Upper lobe of right lung (tissue), 1 donor: Measurements from ENCODE around the gene TFF1. TPM values are rescaled to one million over a fixed set of nuclear protein-coding genes. Genes with fewer than 3 reads are reported as not detected.

ENCODE experiments used
- ATAC-seq: fragments of 200-7000 bp; cut with Tn5 transposase; one replicate; pipeline ENCODE4 v1.9.1; 2020; ENCODE audit warnings: mild to moderate bottlenecking, moderate library complexity
- DNase-seq: peaks from one replicate; pipeline ENCODE4 v3.0.0-alpha.2; 2020
- H3K27ac ChIP-seq: fragments of 200-600 bp; one replicate; pipeline ENCODE4 v1.8.0; 2022
- H3K27me3 ChIP-seq: fragments of 200-600 bp; one replicate; pipeline ENCODE4 v1.8.0; 2022; ENCODE audit warnings: mild to moderate bottlenecking
- H3K36me3 ChIP-seq: fragments of 200-600 bp; one replicate; pipeline ENCODE4 v1.8.0; 2022
- H3K4me1 ChIP-seq: fragments of 200-600 bp; one replicate; pipeline ENCODE4 v1.8.0; 2022
- H3K4me3 ChIP-seq: fragments of 200-600 bp; one replicate; pipeline ENCODE4 v1.8.0; 2022; ENCODE audit warnings: mild to moderate bottlenecking
- H3K9me3 ChIP-seq: fragments of 200-600 bp; one replicate; pipeline ENCODE4 v1.8.0; 2022
- intact Hi-C: fragments of 100-400 bp; cut with DNase I; formaldehyde crosslinking; loops from one replicate; pipeline ENCODE4 v1.11.0; 2022
- total RNA-seq: library from RNA; stranded (reverse); fragmentation: NEBNext Ultra II Directional; extraction: Animal tissue kit (Norgen Biotek cat#: 25700); gene quantifications from one replicate; pipeline ENCODE4 v1.2.1, GENCODE V29; 2021
- TF ChIP-seq, protein P1 (sequence below): fragments of 200-600 bp; IDR thresholded peaks from one replicate; pipeline ENCODE4 v1.8.0; 2022; ENCODE audit warnings: antibody characterized with exemption
- donor health status: DM: no; HTN: yes; CAD: no; lungs with severe emphysema.

TFF1 gene
- total RNA-seq, 1 donor from 2014 or later, result not detected

DNA sequence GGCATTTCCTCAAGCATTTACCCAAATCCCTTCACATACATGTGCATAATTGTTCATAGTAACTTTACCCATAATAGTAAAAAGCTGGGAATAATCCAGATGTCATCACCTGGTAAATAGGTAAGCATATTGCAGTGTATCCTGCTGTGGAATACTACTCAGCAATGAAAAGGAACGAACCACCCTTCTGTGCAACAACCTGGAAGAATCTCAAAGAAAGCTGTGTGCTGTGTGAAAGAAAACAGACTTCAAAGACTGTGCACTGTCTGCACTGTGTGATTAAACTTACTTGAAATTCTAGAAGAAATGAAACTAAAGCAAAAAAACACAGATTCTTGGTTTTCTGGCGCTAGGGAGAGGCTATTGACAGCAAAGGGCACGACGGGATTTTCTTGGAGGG, 29.1 kb downstream of the TFF1 start:
- no peaks in the 10 kb centered on the region for H3K9me3 ChIP-seq
- H3K36me3 ChIP-seq, result no peaks in the 10 kb centered on the region
- H3K27ac ChIP-seq, result no peak overlapping the region
- no peak overlapping the region for H3K4me3 ChIP-seq
- ATAC-seq (no peak), DNase-seq (no peak)
- H3K4me1 ChIP-seq, result peaks cover 11% of the 10 kb centered on the region
- TF ChIP-seq, protein P1, sequence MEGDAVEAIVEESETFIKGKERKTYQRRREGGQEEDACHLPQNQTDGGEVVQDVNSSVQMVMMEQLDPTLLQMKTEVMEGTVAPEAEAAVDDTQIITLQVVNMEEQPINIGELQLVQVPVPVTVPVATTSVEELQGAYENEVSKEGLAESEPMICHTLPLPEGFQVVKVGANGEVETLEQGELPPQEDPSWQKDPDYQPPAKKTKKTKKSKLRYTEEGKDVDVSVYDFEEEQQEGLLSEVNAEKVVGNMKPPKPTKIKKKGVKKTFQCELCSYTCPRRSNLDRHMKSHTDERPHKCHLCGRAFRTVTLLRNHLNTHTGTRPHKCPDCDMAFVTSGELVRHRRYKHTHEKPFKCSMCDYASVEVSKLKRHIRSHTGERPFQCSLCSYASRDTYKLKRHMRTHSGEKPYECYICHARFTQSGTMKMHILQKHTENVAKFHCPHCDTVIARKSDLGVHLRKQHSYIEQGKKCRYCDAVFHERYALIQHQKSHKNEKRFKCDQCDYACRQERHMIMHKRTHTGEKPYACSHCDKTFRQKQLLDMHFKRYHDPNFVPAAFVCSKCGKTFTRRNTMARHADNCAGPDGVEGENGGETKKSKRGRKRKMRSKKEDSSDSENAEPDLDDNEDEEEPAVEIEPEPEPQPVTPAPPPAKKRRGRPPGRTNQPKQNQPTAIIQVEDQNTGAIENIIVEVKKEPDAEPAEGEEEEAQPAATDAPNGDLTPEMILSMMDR, result no peak
- intact Hi-C loops, result no loop called here
- H3K27me3 ChIP-seq, result no peaks in the 10 kb centered on the region

DNA sequence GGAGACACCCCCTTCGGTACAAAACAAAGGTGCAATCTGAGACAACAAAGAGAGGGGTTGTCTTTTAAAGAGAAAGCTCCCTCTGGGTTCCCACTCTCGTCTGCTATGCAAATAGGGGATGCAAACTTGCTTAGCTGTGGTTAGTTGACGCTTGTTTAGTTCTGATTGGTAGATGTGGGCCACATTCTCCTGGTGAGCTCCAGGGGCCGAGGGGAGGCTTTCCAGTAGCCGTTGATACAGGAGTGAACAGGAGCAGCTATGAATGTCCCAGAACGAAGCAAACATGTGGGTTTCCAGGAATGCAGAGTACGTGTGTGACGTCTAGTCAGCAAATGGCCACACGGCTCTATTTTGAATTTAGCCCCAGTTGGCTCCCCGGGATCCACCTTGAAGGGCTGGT, 30.3 kb downstream of the TFF1 start:
- ATAC-seq, result no peak
- no peak overlapping the region for H3K4me3 ChIP-seq

DNA sequence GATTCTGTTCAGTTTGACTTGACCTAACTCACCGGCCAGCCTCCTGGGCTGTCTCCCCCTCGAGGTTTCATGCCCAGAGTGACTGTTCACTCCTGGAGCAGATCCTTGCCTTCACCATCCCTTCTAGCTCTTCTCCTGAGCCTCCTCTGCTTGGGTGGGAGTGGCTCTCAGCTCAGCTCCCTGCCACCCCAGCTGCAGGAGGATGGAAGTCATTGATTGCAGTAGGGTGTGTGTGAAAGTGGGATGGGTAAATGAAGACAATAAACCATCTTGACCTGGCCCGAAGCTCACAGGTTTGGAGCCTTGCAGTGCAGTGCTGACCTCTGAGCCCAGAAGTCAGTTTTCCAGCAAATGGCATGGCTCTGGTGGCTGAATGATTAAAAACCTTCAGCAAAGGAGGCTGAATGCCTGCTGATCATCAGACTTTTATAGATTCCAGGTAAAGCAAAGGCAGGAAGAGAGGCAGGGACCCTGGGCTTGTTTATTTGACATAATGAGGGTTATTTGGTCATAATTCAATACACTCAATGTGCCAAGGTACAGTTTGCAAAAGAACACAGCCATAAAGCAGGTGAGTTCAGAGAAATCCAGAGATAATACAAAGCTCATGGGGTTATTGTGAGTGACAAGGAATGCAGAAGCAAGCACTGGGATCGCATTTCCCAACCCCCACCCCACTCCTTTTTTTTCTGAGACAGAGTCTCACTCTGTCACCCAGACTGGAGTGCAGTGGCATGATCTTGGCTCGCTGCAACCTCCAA, 33.6 kb downstream of the TFF1 start:
- H3K9me3 ChIP-seq, result no peaks in the 10 kb centered on the region
- no peak for ATAC-seq
- TF ChIP-seq, protein P1, result no peak
- H3K27ac ChIP-seq, result no peak overlapping the region
- no peak overlapping the region for H3K4me3 ChIP-seq
- H3K36me3 ChIP-seq, result no peaks in the 10 kb centered on the region
- no peaks in the 10 kb centered on the region for H3K27me3 ChIP-seq
- DNase-seq, result no peak
- intact Hi-C loops, result no loop called here
- peaks cover 2% of the 10 kb centered on the region for H3K4me1 ChIP-seq

More for the DNA sequence above, 30.3 kb downstream of the TFF1 start:
- intact Hi-C loops, result no loop called here
- Histone ChIP-seq H3K36me3 (no peaks in the 10 kb centered on the region), H3K27me3 (no peaks in the 10 kb centered on the region), H3K27ac (no peak overlapping the region), H3K4me1 (peaks cover 11% of the 10 kb centered on the region), H3K9me3 (no peaks in the 10 kb centered on the region)
- TF ChIP-seq, protein P1, result no peak
- no peak for DNase-seq

DNA sequence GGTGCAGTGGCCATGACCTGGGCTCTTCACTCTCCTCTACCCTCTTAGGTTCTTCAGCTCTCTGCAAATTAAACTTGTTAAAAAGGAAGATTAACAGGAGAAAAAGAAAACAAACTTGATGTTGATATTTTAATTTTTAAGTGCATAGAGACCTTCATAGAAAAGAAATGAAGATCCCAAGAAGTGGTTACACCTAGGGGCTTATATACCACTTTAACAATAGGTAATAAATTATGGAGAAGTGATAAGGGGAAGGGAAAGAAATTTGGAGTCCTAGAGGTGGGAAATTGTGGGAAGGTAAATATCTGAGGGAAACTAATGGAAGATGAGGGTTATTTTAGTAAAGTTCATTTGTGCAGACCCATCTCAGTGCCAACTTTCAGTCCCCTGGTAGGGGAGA, 34.7 kb downstream of the TFF1 start:
- Histone ChIP-seq H3K4me1 (no peaks in the 10 kb centered on the region), H3K27ac (no peak overlapping the region), H3K27me3 (no peaks in the 10 kb centered on the region), H3K9me3 (no peaks in the 10 kb centered on the region), H3K4me3 (no peak overlapping the region), H3K36me3 (no peaks in the 10 kb centered on the region)
- no peak for DNase-seq
- intact Hi-C loops, result no loop called here
- TF ChIP-seq, protein P1, result no peak
- ATAC-seq, result no peak

DNA sequence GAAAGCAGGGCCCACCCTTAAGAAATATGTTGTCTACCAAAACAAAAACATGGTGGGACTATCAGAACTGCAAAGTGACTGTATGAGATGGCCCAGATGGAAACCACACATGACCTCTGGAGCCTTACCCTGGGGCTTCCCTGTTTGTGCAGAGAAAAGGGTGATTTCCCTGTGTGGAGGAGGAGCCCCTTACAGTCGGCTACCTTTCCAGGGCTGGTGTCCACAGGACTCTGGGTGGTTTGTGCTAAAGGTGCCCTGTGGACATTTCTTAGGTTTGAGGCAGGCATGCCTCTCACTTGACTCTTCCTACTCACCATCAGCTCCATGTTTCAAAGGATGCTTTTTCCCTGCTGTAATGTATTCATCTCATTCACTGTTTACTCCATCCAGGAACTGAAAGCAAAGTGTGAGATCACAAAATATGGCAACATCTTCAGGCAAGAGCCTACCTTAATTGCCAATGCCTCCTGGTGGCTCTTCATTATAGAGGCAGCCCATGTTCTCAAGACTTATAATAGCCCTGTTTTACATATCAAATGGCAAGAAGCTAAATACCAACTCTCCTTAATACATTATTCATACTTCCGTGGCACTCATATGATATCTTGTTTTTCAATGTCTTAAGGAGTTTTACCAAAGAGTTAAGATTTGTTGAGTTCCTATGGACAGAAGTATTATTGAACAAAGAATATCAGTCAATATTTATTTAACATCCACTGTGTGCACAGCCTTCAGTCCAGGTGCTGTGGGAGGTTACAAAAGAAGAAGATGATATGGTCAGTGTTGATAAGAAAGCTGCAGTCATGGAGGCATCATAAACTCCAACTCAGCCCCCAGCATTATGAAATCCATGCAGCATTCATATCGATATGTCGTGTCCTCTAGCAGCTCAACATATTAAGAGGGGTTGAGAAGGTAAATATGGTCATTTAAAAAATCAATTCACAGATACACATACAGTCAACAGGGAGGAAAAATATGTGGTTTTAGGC, 35.7 kb downstream of the TFF1 start:
- Histone ChIP-seq H3K4me3 (no peak overlapping the region), H3K4me1 (no peaks in the 10 kb centered on the region), H3K9me3 (no peaks in the 10 kb centered on the region), H3K27me3 (no peaks in the 10 kb centered on the region), H3K36me3 (no peaks in the 10 kb centered on the region), H3K27ac (no peak overlapping the region)
- TF ChIP-seq, protein P1, result no peak
- ATAC-seq (no peak), DNase-seq (no peak)
- intact Hi-C loops, result no loop called here
